A549 (cell line): ENCODE measurements around the gene SPATA9. TPM values are rescaled to one million over a fixed set of nuclear protein-coding genes. Genes with fewer than 3 reads are reported as not detected.

Experiments used
- ATAC-seq, 2 experiments: fragments of 200-7000 bp in 1 of 2; fragments of >200 bp in 1 of 2; cut with Nextera tagmentation in 1 of 2; cut with Tn5 transposase in 1 of 2; 3 replicates each; pipeline versions ENCODE4 v1.8.0 to v1.9.1; 2018 to 2020; ENCODE audit warnings: mild to moderate bottlenecking in 1 of 2, moderate library complexity in 1 of 2
- CTCF ChIA-PET: fragments of 300-600 bp; sonication (Branson Sonifier 250); formaldehyde crosslinking; extraction: SDS; loops from one replicate; lab custom pipeline; 2021; ENCODE audit warnings: antibody characterized with exemption, inconsistent platforms; lab: Yijun Ruan, JAX
- POLR2A ChIA-PET: fragments of 350-600 bp; formaldehyde crosslinking; extraction: SDS; loops from one replicate; lab custom pipeline; 2021; ENCODE audit warnings: antibody characterized with exemption, inconsistent platforms; lab: Yijun Ruan, JAX
- DNase-seq, 2 experiments: peaks; one replicate each; pipeline versions ENCODE4 v3.0.0 to v3.0.0-alpha.2; 2011 to 2016; ENCODE audit warnings: low read depth in 1 of 2, low spot score in 1 of 2
- FAIRE-seq: peaks from 2 replicates; lab custom pipeline; 2011; peaks lifted over from hg19 to GRCh38; lab: Jason Lieb, UNC
- H3K27ac ChIP-seq, 2 experiments: fragments of >200 bp; sonication (Bioruptor Twin); formaldehyde crosslinking; 3 replicates each; pipeline ENCODE4 v1.5.1; 2016 to 2017
- H3K4me1 ChIP-seq: fragments of >200 bp; sonication (Bioruptor Twin); formaldehyde crosslinking; 3 replicates; pipeline ENCODE4 v1.6.1; 2016
- H3K4me2 ChIP-seq: fragments of >200 bp; sonication (Bioruptor Twin); formaldehyde crosslinking; 3 replicates; pipeline ENCODE4 v1.6.1; 2016
- H3K4me3 ChIP-seq: fragments of >200 bp; sonication (Bioruptor Twin); formaldehyde crosslinking; 3 replicates; pipeline ENCODE4 v1.5.1; 2016
- H3K9me3 ChIP-seq: fragments of >200 bp; sonication (Bioruptor Twin); formaldehyde crosslinking; 3 replicates; pipeline ENCODE4 v1.6.1; 2016
- BHLHE40 ChIP-seq: IDR thresholded peaks from 2 replicates; pipeline ENCODE4 v1.6.1; 2012; ENCODE audit warnings: low read depth, low read length, inconsistent platforms
- CBX8 ChIP-seq: fragments of 200-600 bp; sonication (generic); IDR thresholded peaks from 2 replicates; pipeline ENCODE4 v1.6.1; 2016
- EHF ChIP-seq: fragments of 250-450 bp; sonication (Bioruptor Pico); IDR thresholded peaks from 2 replicates; pipeline ENCODE4 v1.5.0; 2020; ENCODE audit warnings: mild to moderate bottlenecking
- EP300 ChIP-seq, 2 experiments: fragments of >200 bp; sonication (Bioruptor Twin); formaldehyde crosslinking; IDR thresholded peaks; 2 replicates in 1 of 2; 3 replicates in 1 of 2; pipeline ENCODE4 v1.6.1; 2016 to 2017
- FOSB ChIP-seq: fragments of 250-450 bp; sonication (Bioruptor Pico); IDR thresholded peaks from 2 replicates; pipeline ENCODE4 v1.5.0; 2020; ENCODE audit warnings: mild to moderate bottlenecking, moderate library complexity
- HOXB5 ChIP-seq: fragments of 250-450 bp; sonication (Bioruptor Pico); IDR thresholded peaks from 2 replicates; pipeline ENCODE4 v1.5.0; 2020; ENCODE audit warnings: mild to moderate bottlenecking, moderate library complexity
- NFE2L2 ChIP-seq: fragments of 150-350 bp; conservative IDR thresholded peaks from 2 replicates; pipeline ENCODE4 v1.6.1; 2014; ENCODE audit warnings: low read length
- NR3C1 ChIP-seq: fragments of >200 bp; sonication (Bioruptor Twin); formaldehyde crosslinking; IDR thresholded peaks from 3 replicates; pipeline ENCODE4 v1.6.1; 2017
- POLR2A ChIP-seq: IDR thresholded peaks from 2 replicates; pipeline ENCODE4 v1.6.1; 2012; ENCODE audit warnings: mild to moderate bottlenecking, low read length
- POLR2AphosphoS2 ChIP-seq: conservative IDR thresholded peaks from 2 replicates; pipeline ENCODE4 v1.6.1; 2012; ENCODE audit warnings: low read length, improper control_type of control experiment, inconsistent platforms
- RAD21 ChIP-seq, 2 experiments: fragments of >200 bp in 1 of 2; sonication (Bioruptor Twin) in 1 of 2; formaldehyde crosslinking in 1 of 2; IDR thresholded peaks in 1 of 2; conservative IDR thresholded peaks in 1 of 2; 2 replicates in 1 of 2; 3 replicates in 1 of 2; pipeline ENCODE4 v1.6.1; 2012 to 2018; ENCODE audit warnings: inconsistent platforms in 1 of 2
- RARB ChIP-seq: fragments of 250-450 bp; sonication (Bioruptor Pico); IDR thresholded peaks from 2 replicates; pipeline ENCODE4 v1.8.0; 2021; ENCODE audit warnings: mild to moderate bottlenecking, moderate library complexity
- REST ChIP-seq: fragments of 200-600 bp; sonication (generic); IDR thresholded peaks from 2 replicates; pipeline ENCODE4 v1.6.1; 2016; ENCODE audit warnings: antibody characterized with exemption, mild to moderate bottlenecking, moderate library complexity
- ZFP36 ChIP-seq: fragments of 450-650 bp; IDR thresholded peaks from 2 replicates; pipeline ENCODE4 v1.6.1; 2014; ENCODE audit warnings: borderline replicate concordance; ENCODE audit not compliant: partially characterized antibody
- WGBS: methylation state at CpG from one replicate; pipeline ENCODE4 v1.1.6; 2017; ENCODE audit errors: missing lambda C conversion rate; 5-methylcytosine and 5-hydroxymethylcytosine counted together
- polyA plus RNA-seq, 4 experiments: library from polyadenylated mRNA; depleted of rRNA in 3 of 4; stranded (reverse); fragments of >200 nt; fragmentation: RNase III in 1 of 4; extraction: RNeasy Plus Mini Kit Qiagen cat#74134 plus additional on column Dnase treatment in 1 of 4; gene quantifications; 2 replicates in 3 of 4; 3 replicates in 1 of 4; pipeline ENCODE4 v1.2.3, GENCODE V29; 2011 to 2017
- TF ChIP-seq, protein P1 (sequence below): fragments of 250-450 bp; sonication (Bioruptor Pico); IDR thresholded peaks from 2 replicates; pipeline ENCODE4 v1.5.0; 2021; ENCODE audit warnings: mild to moderate bottlenecking, moderate library complexity, borderline replicate concordance
- TF ChIP-seq, protein P2 (sequence below): fragments of 450-650 bp; IDR thresholded peaks from 2 replicates; pipeline ENCODE4 v1.6.1; 2014; ENCODE audit warnings: antibody characterized with exemption
- TF ChIP-seq, protein P3 (sequence below): IDR thresholded peaks from 2 replicates; pipeline ENCODE4 v1.6.1; 2012

Gene SPATA9
- polyA plus RNA-seq, 2 of the 4 experiments (the other 2 are of a cell fraction), result 0.16 TPM; not detected in 1

GRCh38 chr5:95664204-95664786 lies 18.5 kb downstream of the SPATA9 start (continued):
- TF ChIP-seq HOXB5 (CRISPR knock-in tag), result no peak
- TF ChIP-seq, all 56 proteins: peak for 4

DNA sequence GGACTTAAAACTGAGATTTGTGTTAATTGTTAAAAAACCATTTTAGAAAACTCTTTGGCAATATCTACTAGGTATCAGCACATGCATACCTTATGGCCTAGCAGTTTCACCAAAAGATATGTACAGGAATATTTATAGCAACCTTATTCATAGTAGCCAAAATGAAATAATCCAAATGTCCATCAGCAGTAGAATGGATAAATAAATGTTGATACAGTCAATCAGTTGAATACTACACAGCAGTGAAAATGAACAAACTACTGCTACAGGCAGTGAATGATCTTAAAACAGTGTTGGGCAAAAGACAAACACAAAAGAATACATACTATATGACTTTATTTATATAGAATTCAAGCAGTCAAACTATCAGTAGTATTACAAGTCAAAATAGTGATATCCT lies 19.8 kb downstream of the SPATA9 start:
- Histone ChIP-seq H3K4me3 (no peak overlapping the region), H3K9me3 (no peaks in the 10 kb centered on the region), H3K4me1 (peaks cover 3% of the 10 kb centered on the region; the same call in 1 of the 3 replicates), H3K4me2 (no peak overlapping the region), H3K27ac (no peak overlapping the region)
- ChIA-PET POLR2A (no interaction called here), CTCF (interaction anchor here (0.7 to 4.0 kb wide), 12 partner anchors 11 to 186 kb away, joined by 3 to 19 read pairs (median 12); partner anchors contain the start of gene RFESD)
- no peak for ATAC-seq
- TF ChIP-seq, protein P1, sequence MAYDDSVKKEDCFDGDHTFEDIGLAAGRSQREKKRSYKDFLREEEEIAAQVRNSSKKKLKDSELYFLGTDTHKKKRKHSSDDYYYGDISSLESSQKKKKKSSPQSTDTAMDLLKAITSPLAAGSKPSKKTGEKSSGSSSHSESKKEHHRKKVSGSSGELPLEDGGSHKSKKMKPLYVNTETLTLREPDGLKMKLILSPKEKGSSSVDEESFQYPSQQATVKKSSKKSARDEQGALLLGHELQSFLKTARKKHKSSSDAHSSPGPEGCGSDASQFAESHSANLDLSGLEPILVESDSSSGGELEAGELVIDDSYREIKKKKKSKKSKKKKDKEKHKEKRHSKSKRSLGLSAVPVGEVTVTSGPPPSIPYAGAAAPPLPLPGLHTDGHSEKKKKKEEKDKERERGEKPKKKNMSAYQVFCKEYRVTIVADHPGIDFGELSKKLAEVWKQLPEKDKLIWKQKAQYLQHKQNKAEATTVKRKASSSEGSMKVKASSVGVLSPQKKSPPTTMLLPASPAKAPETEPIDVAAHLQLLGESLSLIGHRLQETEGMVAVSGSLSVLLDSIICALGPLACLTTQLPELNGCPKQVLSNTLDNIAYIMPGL (CRISPR knock-in tag), result no peak
- no peak for FAIRE-seq
- no peak for DNase-seq

GRCh38 chr5:95660060-95660459 lies 22.7 kb downstream of the SPATA9 start:
- Histone ChIP-seq H3K27ac (no peak overlapping the region), H3K9me3 (no peaks in the 10 kb centered on the region), H3K4me2 (no peak overlapping the region), H3K4me1 (peaks cover 3% of the 10 kb centered on the region; the same call in 1 of the 3 replicates), H3K4me3 (no peak overlapping the region)
- FAIRE-seq, result no peak
- no peak for ATAC-seq
- WGBS, result 62% methylated on average over 2 of the region's 2 CpGs
- ChIA-PET CTCF (interaction anchor here (0.8 to 1.4 kb wide), 3 partner anchors 12 to 188 kb away, joined by 3 to 7 read pairs (median 3); no protein-coding TSS in a partner anchor), POLR2A (no interaction called here)
- no peak for DNase-seq
- TF ChIP-seq NFE2L2 (no peak), RAD21 (conservative IDR thresholded peaks at IDR 0.05 in 1 of 2, IDR thresholded peaks at IDR 0.05 in 1 of 2) (no peak), ZFP36 (no peak), FOSB (CRISPR knock-in tag) (no peak), RARB (no peak), POLR2A (no peak), EHF (CRISPR knock-in tag) (no peak), NR3C1 (no peak), CBX8 (no peak), BHLHE40 (no peak), POLR2AphosphoS2 (no peak), REST (no peak), EP300 (IDR thresholded peaks at IDR 0.05) (no peak)
- TF ChIP-seq, protein P2, sequence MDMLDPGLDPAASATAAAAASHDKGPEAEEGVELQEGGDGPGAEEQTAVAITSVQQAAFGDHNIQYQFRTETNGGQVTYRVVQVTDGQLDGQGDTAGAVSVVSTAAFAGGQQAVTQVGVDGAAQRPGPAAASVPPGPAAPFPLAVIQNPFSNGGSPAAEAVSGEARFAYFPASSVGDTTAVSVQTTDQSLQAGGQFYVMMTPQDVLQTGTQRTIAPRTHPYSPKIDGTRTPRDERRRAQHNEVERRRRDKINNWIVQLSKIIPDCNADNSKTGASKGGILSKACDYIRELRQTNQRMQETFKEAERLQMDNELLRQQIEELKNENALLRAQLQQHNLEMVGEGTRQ, result no peak
- TF ChIP-seq, protein P3, sequence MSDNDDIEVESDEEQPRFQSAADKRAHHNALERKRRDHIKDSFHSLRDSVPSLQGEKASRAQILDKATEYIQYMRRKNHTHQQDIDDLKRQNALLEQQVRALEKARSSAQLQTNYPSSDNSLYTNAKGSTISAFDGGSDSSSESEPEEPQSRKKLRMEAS, result no peak
